ENCODE results near the gene FZD2. TPM values are rescaled to one million over a fixed set of nuclear protein-coding genes. Genes with fewer than 3 reads are reported as not detected.
A peak's percentile ranks its signal among the peaks of the same experiment; 100 is the strongest.

FZD2 gene
- total and polyA plus RNA-seq, 4 experiments from 2014 or later, result not detected

- H3K4me1 ChIP-seq (ENCODE audit: insufficient read depth, low read length), result no peaks in the 10 kb centered on the region
- no peaks in the 10 kb centered on the region for H3K36me3 ChIP-seq (ENCODE audit: insufficient read depth, low read length)
- H3K4me1 Mint-ChIP-seq, result no peaks in the 10 kb centered on the region
- CTCF ChIA-PET (ENCODE audit: partially characterized antibody), result interaction anchor here (1.1 to 2.5 kb wide), 2 partner anchors 10 to 14 kb away, joined by 3 to 22 read pairs; no protein-coding TSS in a partner anchor
- no peak overlapping the region for H3K4me3 ChIP-seq (ENCODE audit: low read length in 2 of 2)
- H3K27ac ChIP-seq (ENCODE audit: low read depth, low read length), result no peak overlapping the region
- POLR2A ChIA-PET (ENCODE audit: partially characterized antibody), result no interaction called here
- intact Hi-C loops (cut with micrococcal nuclease), result no loop called here
- H3K27ac Mint-ChIP-seq, result no peak overlapping the region
- H3K27me3 Mint-ChIP-seq, result peaks cover 30 to 54% of the 10 kb centered on the region in 2 donors
- no peak for DNase-seq
- H3K4me3 Mint-ChIP-seq, result no peak overlapping the region
- no peaks in the 10 kb centered on the region for H3K9me3 ChIP-seq (ENCODE audit: control insufficient read depth in 1 of 2, low read length in 2 of 2)
- no peaks in the 10 kb centered on the region for H3K36me3 Mint-ChIP-seq
- H3K27me3 ChIP-seq (ENCODE audit: insufficient read depth, low read length), result no peaks in the 10 kb centered on the region
- peaks cover 0 to 3% (median 0%) of the 10 kb centered on the region in 8 donors for H3K9me3 Mint-ChIP-seq
Observed at GRCh38 chr17:44547625-44548267, 9.5 kb upstream of the FZD2 start.

- ChIA-PET POLR2A (ENCODE audit: partially characterized antibody) (no interaction called here), CTCF (ENCODE audit: partially characterized antibody) (interaction anchor here (1.1 kb wide), 1 partner anchor 11 kb away, joined by 3 read pairs; no protein-coding TSS in a partner anchor)
- no peaks in the 10 kb centered on the region for H3K36me3 ChIP-seq (ENCODE audit: insufficient read depth, low read length)
- DNase-seq, result no peak
- no peaks in the 10 kb centered on the region for H3K9me3 ChIP-seq (ENCODE audit: control insufficient read depth in 1 of 2, low read length in 2 of 2)
- no peaks in the 10 kb centered on the region for H3K27me3 ChIP-seq (ENCODE audit: insufficient read depth, low read length)
- Mint-ChIP-seq H3K4me3 (no peak overlapping the region), H3K9me3 (peaks cover 0 to 3% (median 0%) of the 10 kb centered on the region in 8 donors), H3K27me3 (peaks cover 32 to 52% of the 10 kb centered on the region in 2 donors), H3K36me3 (no peaks in the 10 kb centered on the region), H3K4me1 (no peaks in the 10 kb centered on the region), H3K27ac (no peak overlapping the region)
- no peak overlapping the region for H3K4me3 ChIP-seq (ENCODE audit: low read length in 2 of 2)
- H3K4me1 ChIP-seq (ENCODE audit: insufficient read depth, low read length), result no peaks in the 10 kb centered on the region
- intact Hi-C loops (cut with micrococcal nuclease), result no loop called here
- no peak overlapping the region for H3K27ac ChIP-seq (ENCODE audit: low read depth, low read length)
Observed at GRCh38 chr17:44548376-44549230, 8.7 kb upstream of the FZD2 start.

- Mint-ChIP-seq H3K27ac (no peak overlapping the region), H3K4me3 (no peak overlapping the region), H3K4me1 (no peaks in the 10 kb centered on the region), H3K36me3 (no peaks in the 10 kb centered on the region), H3K27me3 (peaks cover 27 to 46% of the 10 kb centered on the region in 2 donors), H3K9me3 (peaks cover 0 to 3% (median 0%) of the 10 kb centered on the region in 8 donors)
- Histone ChIP-seq H3K9me3 (ENCODE audit: control insufficient read depth in 1 of 2, low read length in 2 of 2) (no peaks in the 10 kb centered on the region), H3K27me3 (ENCODE audit: insufficient read depth, low read length) (no peaks in the 10 kb centered on the region), H3K27ac (ENCODE audit: low read depth, low read length) (no peak overlapping the region), H3K4me1 (ENCODE audit: insufficient read depth, low read length) (no peaks in the 10 kb centered on the region), H3K4me3 (ENCODE audit: low read length in 2 of 2) (no peak overlapping the region), H3K36me3 (ENCODE audit: insufficient read depth, low read length) (no peaks in the 10 kb centered on the region)
- intact Hi-C loops (cut with micrococcal nuclease), result no loop called here
- DNase-seq, result no peak
- ChIA-PET CTCF (ENCODE audit: partially characterized antibody) (no interaction called here), POLR2A (ENCODE audit: partially characterized antibody) (no interaction called here)
Observed at GRCh38 chr17:44549686-44550085, 7.6 kb upstream of the FZD2 start.

GRCh38 chr17:44552361-44552760 is 4.9 kb upstream of the FZD2 start:
- H3K27ac Mint-ChIP-seq, result no peak overlapping the region
- Histone ChIP-seq H3K9me3 (ENCODE audit: control insufficient read depth in 1 of 2, low read length in 2 of 2) (no peaks in the 10 kb centered on the region), H3K4me3 (ENCODE audit: low read length in 2 of 2) (no peak overlapping the region), H3K27ac (ENCODE audit: low read depth, low read length) (no peak overlapping the region), H3K27me3 (ENCODE audit: insufficient read depth, low read length) (no peaks in the 10 kb centered on the region), H3K36me3 (ENCODE audit: insufficient read depth, low read length) (no peaks in the 10 kb centered on the region), H3K4me1 (ENCODE audit: insufficient read depth, low read length) (peaks cover 16% of the 10 kb centered on the region)
- ChIA-PET CTCF (ENCODE audit: partially characterized antibody) (interaction anchor here (1.1 kb wide), 1 partner anchor 19 kb away, joined by 3 read pairs; no protein-coding TSS in a partner anchor), POLR2A (ENCODE audit: partially characterized antibody) (no interaction called here)
- H3K9me3 Mint-ChIP-seq, result no peaks in the 10 kb centered on the region
- H3K27me3 Mint-ChIP-seq, result peaks cover 34 to 50% of the 10 kb centered on the region in 2 donors
- no peak for DNase-seq
- intact Hi-C loops (cut with micrococcal nuclease), result no loop called here
- H3K4me1 Mint-ChIP-seq, result peaks cover 7 to 17% (median 12%) of the 10 kb centered on the region in 4 donors
- peaks cover 0 to 2% of the 10 kb centered on the region in 2 donors for H3K36me3 Mint-ChIP-seq
- H3K4me3 Mint-ChIP-seq, result no peak overlapping the region

GRCh38 chr17:44555099-44555498 is 2.2 kb upstream of the FZD2 start:
- H3K27me3 ChIP-seq (ENCODE audit: insufficient read depth, low read length), result no peaks in the 10 kb centered on the region
- Mint-ChIP-seq H3K4me1 (peaks cover 12 to 33% (median 21%) of the 10 kb centered on the region in 4 donors), H3K4me3 (peak overlapping the region in 1 of 8 donors; percentile 3), H3K9me3 (no peaks in the 10 kb centered on the region), H3K36me3 (peaks cover 0 to 2% of the 10 kb centered on the region in 2 donors), H3K27me3 (peaks cover 49 to 50% of the 10 kb centered on the region in 2 donors), H3K27ac (peak overlapping the region in 1 of 7 donors; percentile 10)
- ChIA-PET CTCF (ENCODE audit: partially characterized antibody) (no interaction called here), POLR2A (ENCODE audit: partially characterized antibody) (no interaction called here)
- no peaks in the 10 kb centered on the region for H3K36me3 ChIP-seq (ENCODE audit: insufficient read depth, low read length)
- H3K9me3 ChIP-seq (ENCODE audit: control insufficient read depth in 1 of 2, low read length in 2 of 2), result no peaks in the 10 kb centered on the region
- no peak for DNase-seq
- intact Hi-C loops (cut with micrococcal nuclease), result no loop called here
- H3K4me1 ChIP-seq (ENCODE audit: insufficient read depth, low read length), result peaks cover 16% of the 10 kb centered on the region
- H3K4me3 ChIP-seq (ENCODE audit: low read length in 2 of 2), result no peak overlapping the region
- H3K27ac ChIP-seq (ENCODE audit: low read depth, low read length), result no peak overlapping the region

GRCh38 chr17:44556166-44556831 is 985 bp upstream of the FZD2 start:
- peak overlapping the region; percentile 9 to 41 for H3K4me3 ChIP-seq (ENCODE audit: low read length in 2 of 2)
- intact Hi-C loops (cut with micrococcal nuclease), result no loop called here
- H3K4me1 ChIP-seq (ENCODE audit: insufficient read depth, low read length), result peaks cover 16% of the 10 kb centered on the region
- CTCF ChIA-PET (ENCODE audit: partially characterized antibody), result interaction anchor here (1.7 kb wide), 1 partner anchor 24 kb away, joined by 4 read pairs; no protein-coding TSS in a partner anchor
- POLR2A ChIA-PET (ENCODE audit: partially characterized antibody), result interaction anchor here (1.2 kb wide), 1 partner anchor 134 kb away, joined by 3 read pairs; the partner anchor contains the start of gene CCDC43
- Mint-ChIP-seq H3K27me3 (peaks cover 51 to 54% of the 10 kb centered on the region in 2 donors), H3K9me3 (no peaks in the 10 kb centered on the region), H3K36me3 (peaks cover 0 to 2% of the 10 kb centered on the region in 2 donors), H3K27ac (peak overlapping the region in 4 of 7 donors; percentile 24 to 84 (median 54)), H3K4me1 (peaks cover 12 to 33% (median 21%) of the 10 kb centered on the region in 4 donors), H3K4me3 (peak overlapping the region; percentile 83 to 98 (median 88))
- H3K27ac ChIP-seq (ENCODE audit: low read depth, low read length), result no peak overlapping the region
- no peaks in the 10 kb centered on the region for H3K9me3 ChIP-seq (ENCODE audit: control insufficient read depth in 1 of 2, low read length in 2 of 2)
- no peaks in the 10 kb centered on the region for H3K36me3 ChIP-seq (ENCODE audit: insufficient read depth, low read length)
- H3K27me3 ChIP-seq (ENCODE audit: insufficient read depth, low read length), result no peaks in the 10 kb centered on the region
- DNase-seq, result peak in 1 of 5 donors; percentile 9

Data from CD4-positive, alpha-beta memory T cell (primary cell).